MM.1S (cell line): ENCODE measurements around the gene PDZRN3.

Source experiments
- EZH2 ChIP-seq: fragments of 300-600 bp; sonication (generic); optimal IDR thresholded peaks from 2 replicates; pipeline ENCODE3; 2017; ENCODE audit warnings: low read depth, mild to moderate bottlenecking, antibody characterized with exemption, low read length, mixed read lengths
- TF ChIP-seq, protein P1 (sequence below): fragments of 300-600 bp; sonication (generic); IDR thresholded peaks from 2 replicates; pipeline ENCODE4 v1.5.1; 2016; ENCODE audit warnings: antibody characterized with exemption, low read length, mixed read lengths

DNA sequence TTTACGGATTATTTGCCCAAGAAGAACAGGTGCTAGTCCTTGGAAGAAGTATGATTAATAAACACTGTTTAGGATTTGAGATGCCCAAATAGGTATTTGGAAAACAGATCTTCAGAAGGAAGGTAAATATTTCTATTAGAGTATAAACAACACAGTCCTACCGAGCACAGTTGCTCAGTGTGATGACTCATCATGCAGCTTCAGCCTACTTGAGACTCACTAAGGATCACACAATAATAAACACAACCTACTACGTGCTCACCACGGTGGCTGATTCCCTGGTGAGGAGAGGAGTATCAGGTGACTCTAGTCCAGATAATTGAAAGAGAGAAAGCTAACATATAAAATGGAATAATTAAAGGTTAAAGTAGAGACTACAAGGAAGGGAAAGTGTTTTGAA is 72.0 kb downstream of the PDZRN3 start:
- TF ChIP-seq, protein P1, sequence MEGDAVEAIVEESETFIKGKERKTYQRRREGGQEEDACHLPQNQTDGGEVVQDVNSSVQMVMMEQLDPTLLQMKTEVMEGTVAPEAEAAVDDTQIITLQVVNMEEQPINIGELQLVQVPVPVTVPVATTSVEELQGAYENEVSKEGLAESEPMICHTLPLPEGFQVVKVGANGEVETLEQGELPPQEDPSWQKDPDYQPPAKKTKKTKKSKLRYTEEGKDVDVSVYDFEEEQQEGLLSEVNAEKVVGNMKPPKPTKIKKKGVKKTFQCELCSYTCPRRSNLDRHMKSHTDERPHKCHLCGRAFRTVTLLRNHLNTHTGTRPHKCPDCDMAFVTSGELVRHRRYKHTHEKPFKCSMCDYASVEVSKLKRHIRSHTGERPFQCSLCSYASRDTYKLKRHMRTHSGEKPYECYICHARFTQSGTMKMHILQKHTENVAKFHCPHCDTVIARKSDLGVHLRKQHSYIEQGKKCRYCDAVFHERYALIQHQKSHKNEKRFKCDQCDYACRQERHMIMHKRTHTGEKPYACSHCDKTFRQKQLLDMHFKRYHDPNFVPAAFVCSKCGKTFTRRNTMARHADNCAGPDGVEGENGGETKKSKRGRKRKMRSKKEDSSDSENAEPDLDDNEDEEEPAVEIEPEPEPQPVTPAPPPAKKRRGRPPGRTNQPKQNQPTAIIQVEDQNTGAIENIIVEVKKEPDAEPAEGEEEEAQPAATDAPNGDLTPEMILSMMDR, result no peak
- no peak for TF ChIP-seq EZH2
